ENCODE measurements around the gene TBC1D9.

The TBC1D9 gene

DNA sequence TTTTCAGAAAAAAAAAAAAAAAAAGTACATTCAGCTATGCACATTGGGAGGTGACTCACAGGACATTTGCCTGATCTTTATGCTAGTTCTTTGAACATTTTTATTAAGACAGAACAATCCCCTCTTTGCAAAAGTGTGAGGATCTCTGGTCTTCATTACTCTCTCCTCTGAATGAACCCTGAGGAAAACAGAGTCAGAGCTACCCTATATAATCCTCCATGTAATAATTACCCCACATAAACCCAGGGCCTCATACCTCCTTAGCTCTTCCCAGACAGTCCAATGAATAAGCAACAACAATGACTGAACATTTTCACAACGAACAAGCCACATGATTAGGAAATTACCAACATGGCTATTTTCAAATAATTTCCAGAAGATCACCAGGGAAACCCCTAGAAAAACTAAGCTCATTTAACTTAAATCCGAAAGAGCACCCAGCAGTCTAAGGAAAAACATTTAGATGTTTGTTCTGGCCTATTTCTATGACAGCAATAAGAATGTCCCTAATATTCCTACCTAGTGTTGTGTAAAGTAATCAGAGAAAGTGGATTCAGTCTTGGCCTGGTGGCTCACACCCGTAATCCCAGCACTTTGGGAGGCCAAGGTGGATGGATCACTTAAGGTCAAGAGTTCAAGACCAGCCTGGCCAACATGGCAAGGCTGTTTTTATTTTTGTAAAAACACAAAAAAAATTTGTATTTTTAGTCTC is 37.8 kb downstream of the TBC1D9 start:
- H3K36me3 ChIP-seq (ENCODE audit: control insufficient read depth, low read length): no peaks in the 10 kb centered on the region
- peaks cover 34% of the 10 kb centered on the region for H3K4me1 ChIP-seq (ENCODE audit: control insufficient read depth, low read length)
- H3K9me2 ChIP-seq (replicated peaks; ENCODE audit: control insufficient read depth, low read length): no peaks in the 10 kb centered on the region
- no peaks in the 10 kb centered on the region for H3K27me3 ChIP-seq (ENCODE audit: control insufficient read depth, low read length)
- H3K4me3 ChIP-seq (ENCODE audit: low read length): no peak overlapping the region
- no peaks in the 10 kb centered on the region for H3F3A ChIP-seq (ENCODE audit: control insufficient read depth, insufficient read depth)
- no peaks in the 10 kb centered on the region for H3K79me2 ChIP-seq (ENCODE audit: control insufficient read depth, low read length)
- H3K4me2 ChIP-seq (ENCODE audit: low read length): no peak overlapping the region
- TF ChIP-seq EZH2phosphoT487 (IDR thresholded peaks at IDR 0.05; ENCODE audit: borderline replicate concordance, low read length): no peak
- no peak for TF ChIP-seq CTCF (IDR thresholded peaks at IDR 0.05; ENCODE audit: low read depth, low read length, poor library complexity, severe bottlenecking)
- H3K9me3 ChIP-seq (ENCODE audit: control insufficient read depth, insufficient read depth, low read length): no peaks in the 10 kb centered on the region
- H4K20me1 ChIP-seq (ENCODE audit: control insufficient read depth, insufficient read depth, low read depth, low read length): no peaks in the 10 kb centered on the region
- no peak overlapping the region for H3K27ac ChIP-seq (ENCODE audit: low read depth, low read length)

- Histone ChIP-seq H3K9me2 (replicated peaks; ENCODE audit: control insufficient read depth, low read length) (no peaks in the 10 kb centered on the region), H3K4me2 (ENCODE audit: low read length) (no peak overlapping the region), H3K36me3 (ENCODE audit: control insufficient read depth, low read length) (no peaks in the 10 kb centered on the region), H3K4me3 (ENCODE audit: low read length) (no peak overlapping the region), H3K27ac (ENCODE audit: low read depth, low read length) (no peak overlapping the region), H3K27me3 (ENCODE audit: control insufficient read depth, low read length) (no peaks in the 10 kb centered on the region), H3F3A (ENCODE audit: control insufficient read depth, insufficient read depth) (no peaks in the 10 kb centered on the region), H3K9me3 (ENCODE audit: control insufficient read depth, insufficient read depth, low read length) (no peaks in the 10 kb centered on the region), H3K79me2 (ENCODE audit: control insufficient read depth, low read length) (no peaks in the 10 kb centered on the region), H3K4me1 (ENCODE audit: control insufficient read depth, low read length) (peaks cover 34% of the 10 kb centered on the region), H4K20me1 (ENCODE audit: control insufficient read depth, insufficient read depth, low read depth, low read length) (no peaks in the 10 kb centered on the region)
- TF ChIP-seq EZH2phosphoT487 (IDR thresholded peaks at IDR 0.05; ENCODE audit: borderline replicate concordance, low read length) (no peak), CTCF (IDR thresholded peaks at IDR 0.05; ENCODE audit: low read depth, low read length, poor library complexity, severe bottlenecking) (no peak)
These were observed 38.9 kb downstream of the TBC1D9 start for GRCh38 chr4:140717313-140717712.

DNA sequence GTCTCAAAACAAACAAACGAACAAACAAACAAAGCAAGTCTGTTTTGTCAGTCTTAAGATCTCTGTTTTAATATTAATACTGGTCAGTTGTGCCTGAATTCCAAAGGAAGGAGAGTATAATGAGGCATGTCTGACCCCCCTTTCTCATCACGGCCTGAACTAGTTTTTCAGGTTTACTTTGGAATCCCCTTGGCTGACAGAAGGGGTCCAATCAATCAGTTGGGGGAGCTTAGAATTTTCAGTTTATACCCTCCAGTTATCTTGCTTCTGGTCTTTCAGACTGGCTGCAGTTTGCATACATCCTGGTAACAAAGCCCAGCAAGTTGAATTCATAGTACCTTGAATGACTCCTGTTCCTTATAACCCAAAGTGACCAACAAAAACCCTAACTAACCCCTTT is 41.1 kb downstream of the TBC1D9 start:
- Histone ChIP-seq H3K27ac (ENCODE audit: low read depth, low read length) (no peak overlapping the region), H3K27me3 (ENCODE audit: control insufficient read depth, low read length) (no peaks in the 10 kb centered on the region), H3K4me1 (ENCODE audit: control insufficient read depth, low read length) (peaks cover 24% of the 10 kb centered on the region), H3K4me2 (ENCODE audit: low read length) (no peak overlapping the region), H3K79me2 (ENCODE audit: control insufficient read depth, low read length) (no peaks in the 10 kb centered on the region), H3K9me3 (ENCODE audit: control insufficient read depth, insufficient read depth, low read length) (no peaks in the 10 kb centered on the region), H3F3A (ENCODE audit: control insufficient read depth, insufficient read depth) (no peaks in the 10 kb centered on the region), H4K20me1 (ENCODE audit: control insufficient read depth, insufficient read depth, low read depth, low read length) (no peaks in the 10 kb centered on the region), H3K9me2 (replicated peaks; ENCODE audit: control insufficient read depth, low read length) (no peaks in the 10 kb centered on the region), H3K4me3 (ENCODE audit: low read length) (no peak overlapping the region), H3K36me3 (ENCODE audit: control insufficient read depth, low read length) (no peaks in the 10 kb centered on the region)
- TF ChIP-seq CTCF (IDR thresholded peaks at IDR 0.05; ENCODE audit: low read depth, low read length, poor library complexity, severe bottlenecking) (no peak), EZH2phosphoT487 (IDR thresholded peaks at IDR 0.05; ENCODE audit: borderline replicate concordance, low read length) (no peak)

All from DOHH2 (cell line).